HepG2 (cell line): Measurements from ENCODE around the gene DDRGK1. TPM values are rescaled to one million over a fixed set of nuclear protein-coding genes. Genes with fewer than 3 reads are reported as not detected.

Experiments
- ATAC-seq: fragments of 200-7000 bp; cut with Tn5 transposase; 3 replicates; pipeline ENCODE4 v1.9.1; 2020; ENCODE audit warnings: mild to moderate bottlenecking, moderate library complexity
- BruUV-seq: library from RNA; stranded (reverse); fragments of 400-500 nt; replicated peaks from 2 replicates; lab custom pipeline; 2021; lab: Mats Ljungman, UMichigan
- CTCF ChIA-PET: fragments of 300-600 bp; formaldehyde crosslinking; extraction: SDS; loops from one replicate; lab custom pipeline; 2021; ENCODE audit warnings: low total read pairs, inconsistent platforms, low intra/inter-chr PET ratio; lab: Yijun Ruan, JAX
- POLR2A ChIA-PET: fragments of 350-600 bp; sonication (Branson Sonifier 250); formaldehyde crosslinking; loops from one replicate; lab custom pipeline; 2020; ENCODE audit warnings: antibody characterized with exemption, inconsistent platforms; lab: Yijun Ruan, JAX
- DNase-seq: peaks from one replicate; pipeline ENCODE4 v3.0.0-alpha.2; 2015; ENCODE audit warnings: low spot score
- FAIRE-seq: peaks from 3 replicates; lab custom pipeline; 2011; peaks lifted over from hg19 to GRCh38; lab: Jason Lieb, UNC
- H2AFZ ChIP-seq: one replicate; pipeline ENCODE4 v1.6.1; 2011; ENCODE audit warnings: low read length, inconsistent platforms
- H3K27ac ChIP-seq: fragments of 300-600 bp; 3 replicates; pipeline ENCODE4 v1.8.0; 2011; ENCODE audit warnings: mixed run types, mild to moderate bottlenecking, mixed read lengths, low read length, inconsistent platforms; ENCODE audit not compliant: insufficient read depth; ENCODE audit errors: extremely low read length
- H3K27me3 ChIP-seq, 2 experiments: fragments of 200-600 bp in 1 of 2; 2 replicates in 1 of 2; 3 replicates in 1 of 2; pipeline versions ENCODE4 v1.6.0 to v1.8.0; 2011; ENCODE audit warnings: low read length in 2 of 2, mild to moderate bottlenecking in 2 of 2, moderate library complexity in 2 of 2, inconsistent platforms in 1 of 2; ENCODE audit not compliant: insufficient read depth in 2 of 2, control insufficient read depth in 1 of 2
- H3K36me3 ChIP-seq, 2 experiments: fragments of 200-600 bp in 1 of 2; replicated peaks in 1 of 2; 2 replicates in 1 of 2; 3 replicates in 1 of 2; pipeline versions ENCODE4 v1.5.1 to v1.8.0; 2011; ENCODE audit warnings: low read length in 2 of 2, inconsistent platforms in 1 of 2; ENCODE audit not compliant: insufficient read depth in 2 of 2, control insufficient read depth in 1 of 2
- H3K4me1 ChIP-seq: 2 replicates; pipeline ENCODE4 v1.5.1; 2012; ENCODE audit warnings: low read length, inconsistent platforms; ENCODE audit not compliant: insufficient read depth
- H3K4me2 ChIP-seq: 2 replicates; pipeline ENCODE4 v1.6.0; 2011; ENCODE audit warnings: low read depth, low read length, inconsistent platforms
- H3K4me3 ChIP-seq, 3 experiments: fragments of 200-600 bp in 1 of 3; sonication (generic), shearing (Covaris generic) in 1 of 3; replicated peaks in 1 of 3; 2 replicates each; pipeline ENCODE4 v1.5.1; 2011 to 2016; ENCODE audit warnings: low read length in 3 of 3, inconsistent platforms in 2 of 3, low read depth in 2 of 3, mild to moderate bottlenecking in 2 of 3, control low read depth in 1 of 3, mixed read lengths in 1 of 3; ENCODE audit not compliant: insufficient read depth in 1 of 3
- H3K79me2 ChIP-seq: one replicate; pipeline ENCODE4 v1.6.1; 2011; ENCODE audit warnings: low read length, inconsistent platforms; ENCODE audit not compliant: insufficient read depth
- H3K9ac ChIP-seq: 2 replicates; pipeline ENCODE4 v1.6.0; 2011; ENCODE audit warnings: mild to moderate bottlenecking, low read depth, low read length, inconsistent platforms; ENCODE audit not compliant: insufficient read depth
- H3K9me3 ChIP-seq: 2 replicates; pipeline ENCODE4 v1.5.1; 2012; ENCODE audit warnings: mild to moderate bottlenecking, low read length
- H4K20me1 ChIP-seq: 2 replicates; pipeline ENCODE4 v1.6.0; 2011; ENCODE audit warnings: inconsistent platforms, mild to moderate bottlenecking, low read length, moderate library complexity; ENCODE audit not compliant: insufficient read depth
- AGO2 ChIP-seq: fragments of 200-400 bp; formaldehyde crosslinking; optimal IDR thresholded peaks from 2 replicates; pipeline ENCODE3; 2017; ENCODE audit warnings: mild to moderate bottlenecking, low read depth, low read length, moderate library complexity
- BRCA1 ChIP-seq: sonication (generic); formaldehyde crosslinking; IDR thresholded peaks from 2 replicates; pipeline ENCODE4 v1.4.0; 2020; ENCODE audit warnings: missing genetic modification reagents
- MEF2D ChIP-seq: sonication (generic); formaldehyde crosslinking; IDR thresholded peaks from 2 replicates; pipeline ENCODE4 v1.5.1; 2020; ENCODE audit warnings: mild to moderate bottlenecking, missing genetic modification reagents
- MYC ChIP-seq: sonication (generic); formaldehyde crosslinking; IDR thresholded peaks from 2 replicates; pipeline ENCODE4 v1.9.0; 2021; ENCODE audit warnings: missing genetic modification reagents, borderline replicate concordance
- PBX3 ChIP-seq: sonication (generic); formaldehyde crosslinking; IDR thresholded peaks from 2 replicates; pipeline ENCODE4 v1.8.1; 2023; ENCODE audit warnings: missing genetic modification reagents, inconsistent platforms, borderline replicate concordance
- RXRA ChIP-seq: sonication (generic); formaldehyde crosslinking; IDR thresholded peaks from 2 replicates; pipeline ENCODE4 v1.5.1; 2020; ENCODE audit warnings: missing genetic modification reagents
- SP2 ChIP-seq: sonication (generic); formaldehyde crosslinking; IDR thresholded peaks from 2 replicates; pipeline ENCODE4 v1.5.1; 2020; ENCODE audit warnings: mild to moderate bottlenecking, missing genetic modification reagents
- ZFY ChIP-seq: sonication (generic); formaldehyde crosslinking; IDR thresholded peaks from 2 replicates; pipeline ENCODE4 v1.4.0; 2020; ENCODE audit warnings: missing genetic modification reagents
- ZGPAT ChIP-seq: IDR thresholded peaks from 2 replicates; pipeline ENCODE4 v1.6.1; 2016; ENCODE audit warnings: mild to moderate bottlenecking
- ZNF232 ChIP-seq: sonication (generic); formaldehyde crosslinking; IDR thresholded peaks from 2 replicates; pipeline ENCODE4 v1.4.0; 2020; ENCODE audit warnings: missing genetic modification reagents, borderline replicate concordance
- ZNF558 ChIP-seq: sonication (generic); formaldehyde crosslinking; IDR thresholded peaks from 2 replicates; pipeline ENCODE4 v1.9.0; 2022; ENCODE audit warnings: mild to moderate bottlenecking, missing genetic modification reagents, borderline replicate concordance
- ZNF687 ChIP-seq: sonication (generic); formaldehyde crosslinking; IDR thresholded peaks from 2 replicates; pipeline ENCODE4 v1.5.1; 2020; ENCODE audit warnings: mild to moderate bottlenecking, missing genetic modification reagents, moderate library complexity
- ZNF7 ChIP-seq: IDR thresholded peaks from 2 replicates; pipeline ENCODE4 v1.6.1; 2016; ENCODE audit warnings: missing biosample characterization, missing genetic modification reagents
- ZNF768 ChIP-seq: sonication (generic); formaldehyde crosslinking; IDR thresholded peaks from 2 replicates; pipeline ENCODE4 v1.4.0; 2020; ENCODE audit warnings: missing genetic modification reagents
- WGBS: methylation state at CpG from one replicate; pipeline ENCODE4 v1.1.6; 2017; ENCODE audit warnings: low lambda C conversion rate; 5-methylcytosine and 5-hydroxymethylcytosine counted together
- in situ Hi-C: cut with HindIII; loops from 2 replicates; pipeline ENCODE4 v1.10.0; 2017; ENCODE audit warnings: low pct_unique_long_range_greater_than_20kb; ENCODE audit not compliant: extremely low pct_ligation_motif_present
- intact Hi-C: fragments of 100-400 bp; cut with micrococcal nuclease; formaldehyde crosslinking; loops from one replicate; pipeline ENCODE4 v1.10.0; 2022; ENCODE audit not compliant: unreplicated experiment
- polyA plus RNA-seq, 8 experiments: library from polyadenylated mRNA; depleted of rRNA in 3 of 8; stranded (reverse) in 7 of 8; unstranded in 1 of 8; fragments of >200 nt; fragmentation: Illumina TruSeq in 4 of 8; extraction: Trizol in 4 of 8; gene quantifications; 2 replicates each; pipeline versions ENCODE4 v1.2.1 to v1.2.3, GENCODE V29; 2011 to 2016; ENCODE audit warnings: low read depth in 4 of 8, missing spikeins in 1 of 8, mixed read lengths in 1 of 8; ENCODE audit not compliant: insufficient read depth in 1 of 8
- total RNA-seq, 5 experiments: library from RNA; depleted of rRNA; stranded (reverse); fragments of >200 nt; fragmentation: Illumina TruSeq; extraction: Trizol; gene quantifications; 2 replicates each; pipeline ENCODE4 v1.2.3, GENCODE V29; 2016; ENCODE audit warnings: low read depth in 1 of 5

Gene DDRGK1
- total and polyA plus RNA-seq, 2 of the 13 experiments (the other 11 are each of a cell fraction or from before 2014, with no cell fraction given) = 96.7 to 149 TPM

- DNase-seq = no peak
- no peak overlapping the region for H3K27ac ChIP-seq
- FAIRE-seq = no peak
- H3K4me3 ChIP-seq = no peak overlapping the region
- in situ Hi-C loops = loop anchor here (5.0 kb wide), 1 partner anchor 35 kb away; no protein-coding TSS in a partner anchor
- H3K27me3 ChIP-seq = peaks cover 1 to 11% of the 10 kb centered on the region in 2 experiments; a peak in 2 of 5 replicates
- peaks cover 8 to 19% of the 10 kb centered on the region in 2 experiments for H3K36me3 ChIP-seq
- ChIA-PET POLR2A (interaction anchor here (1.3 to 7.9 kb wide), 2 partner anchors 20 to 31 kb away, joined by 3 to 110 read pairs; no protein-coding TSS in a partner anchor), CTCF (interaction anchor here (3.7 kb wide), 1 partner anchor 32 kb away, joined by 86 read pairs; no protein-coding TSS in a partner anchor)
- BruUV-seq = no TSS peak
- no peaks in the 10 kb centered on the region for H4K20me1 ChIP-seq
- no peaks in the 10 kb centered on the region for H3K9me3 ChIP-seq
- no peaks in the 10 kb centered on the region for H3K79me2 ChIP-seq
- intact Hi-C loops = no loop called here
- H2AFZ ChIP-seq = no peak overlapping the region
- no peak for ATAC-seq
- H3K4me2 ChIP-seq = no peak overlapping the region
- H3K9ac ChIP-seq = no peak overlapping the region
- WGBS = 88% methylated on average over 8 of the region's 8 CpGs
- H3K4me1 ChIP-seq = peaks cover 28% of the 10 kb centered on the region
- TF ChIP-seq PBX3 (no peak), ZNF687 (CRISPR knock-in tag) (peak; percentile 31; the same call in 1 of the 2 replicates), MEF2D (CRISPR knock-in tag) (no peak), BRCA1 (CRISPR knock-in tag) (no peak), ZNF558 (CRISPR knock-in tag) (no peak), ZNF7 (CRISPR knock-in tag) (no peak), ZNF768 (CRISPR knock-in tag) (peak; percentile 40; the same call in 1 of the 2 replicates), AGO2 (peak; percentile 56), ZNF232 (CRISPR knock-in tag) (no peak), MYC (CRISPR knock-in tag) (no peak), SP2 (CRISPR knock-in tag) (no peak), RXRA (CRISPR knock-in tag) (0 out of 2 replicates have a peak, but pooled peaks have one; percentile 25), ZGPAT (no peak), ZFY (CRISPR knock-in tag) (0 out of 2 replicates have a peak, but pooled peaks have one; percentile 6)
Observed at GRCh38 chr20:3251806-3252205, 47.3 kb upstream of the DDRGK1 start.
